ENCODE data around the gene GSTM2. TPM values are rescaled to one million over a fixed set of nuclear protein-coding genes. Genes with fewer than 3 reads are reported as not detected.
"Not testable (repeated sequence)": the region's sequence is repeated elsewhere in the genome, so short reads cannot be mapped to it uniquely, and the experiment has no call there.

GSTM2 gene
- total and polyA plus RNA-seq, 2 donors (not counting 1 experiment from before 2014, with no cell fraction given), result 42.9 to 94.4 TPM

DNA sequence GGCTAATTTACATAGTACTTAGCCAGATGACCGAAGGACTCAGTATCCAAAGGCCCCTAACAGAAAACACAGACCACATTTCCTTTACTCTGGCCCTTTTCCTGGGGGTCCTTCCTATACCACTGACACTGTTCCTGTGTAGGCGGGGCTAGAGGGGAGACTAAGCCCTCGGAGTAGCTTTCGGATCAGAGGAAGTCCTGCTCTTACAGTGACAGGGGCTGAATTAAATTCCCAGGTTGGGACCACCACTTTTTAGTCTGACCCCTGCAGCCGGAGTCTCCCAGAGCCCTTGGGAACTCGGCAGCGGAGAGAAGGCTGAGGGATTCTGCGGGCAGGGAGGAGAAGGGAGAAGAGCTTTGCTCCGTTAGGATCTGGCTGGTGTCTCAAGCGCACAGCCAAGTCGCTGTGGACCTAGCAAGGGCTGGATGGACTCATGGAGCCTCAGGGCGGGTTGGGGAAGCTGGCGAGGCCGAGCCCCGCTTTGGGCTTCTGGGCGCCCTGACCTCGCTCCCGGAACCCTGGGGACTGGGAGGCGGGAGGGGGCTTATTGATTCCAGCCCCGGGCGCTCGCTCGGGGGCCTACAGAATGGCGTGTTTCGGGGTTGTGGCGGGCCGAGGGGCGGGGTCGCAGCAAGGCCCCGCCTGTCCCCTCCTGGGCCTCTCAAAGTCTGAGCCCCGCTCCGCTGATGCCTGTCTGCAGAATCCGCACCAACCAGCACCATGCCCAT lies 43.9 kb downstream of the GSTM2 start, which contains the start of gene GSTM5:
Gene GSTM5, plus strand, starts transcription at position 659 of the 728 bp plus-strand sequence. Its CDS starts 62 bp downstream, at position 721.
- peak within 1 kb of the TSS; percentile 68 for H3K4me2 ChIP-seq (replicated peaks; ENCODE audit: low read depth, low read length, poor library complexity, severe bottlenecking)
- POLR2A ChIA-PET; H3K27ac ChIP-seq (ENCODE audit: low read length in 2 of 2); H3K79me2 ChIP-seq (ENCODE audit: control insufficient read depth, insufficient read depth, low read length); H3K9me3 Mint-ChIP-seq (ENCODE audit: insufficient read depth); H4K20me1 ChIP-seq (ENCODE audit: control insufficient read depth, insufficient read depth, low read length, poor library complexity, severe bottlenecking); intact Hi-C loops (cut with micrococcal nuclease); DNase-seq; H3K36me3 ChIP-seq (replicated peaks in 1 of 2; ENCODE audit: control extremely low read depth in 1 of 2, control insufficient read depth in 1 of 2, extremely low read depth in 1 of 2, insufficient read depth in 2 of 2, low read length in 1 of 2); ATAC-seq (ENCODE audit: low read depth); H3K4me1 Mint-ChIP-seq; CTCF ChIA-PET; H3K4me1 ChIP-seq (ENCODE audit: control insufficient read depth in 2 of 2, insufficient read depth in 2 of 2, low read length in 2 of 2); H3K27me3 ChIP-seq (replicated peaks in 1 of 4; ENCODE audit: control extremely low read depth in 1 of 4, control insufficient read depth in 3 of 4, insufficient read depth in 4 of 4, low read length in 3 of 4): not testable (repeated sequence)
- peak within 1 kb of the TSS; percentile 86 for H3K27ac Mint-ChIP-seq
- 59% methylated on average over 27 of the region's 33 CpGs for WGBS (ENCODE audit: insufficient coverage)
- H3K4me3 Mint-ChIP-seq, result peak within 1 kb of the TSS; percentile 87
- peak within 1 kb of the TSS; percentile 68 for H2AFZ ChIP-seq (ENCODE audit: insufficient read depth, low read depth, low read length, poor library complexity, severe bottlenecking)
- H3K4me3 ChIP-seq (ENCODE audit: control extremely low read depth in 1 of 5, extremely low read depth in 1 of 5, insufficient read depth in 1 of 5, low read depth in 2 of 5, low read length in 4 of 5), result peak within 1 kb of the TSS in 3 of 5 experiments; percentile 39 to 61 (median 61)
- peak within 1 kb of the TSS; percentile 59 for H3K9ac ChIP-seq (ENCODE audit: low read length)
- H3K27me3 Mint-ChIP-seq, result peaks cover 15% of the 10 kb centered on the region
- peaks cover 0 to 13% (median 6%) of the 10 kb centered on the region in 3 donors for H3K9me3 ChIP-seq (ENCODE audit: control extremely low read depth in 1 of 3, control insufficient read depth in 2 of 3, insufficient read depth in 1 of 3, low read length in 2 of 3)

DNA sequence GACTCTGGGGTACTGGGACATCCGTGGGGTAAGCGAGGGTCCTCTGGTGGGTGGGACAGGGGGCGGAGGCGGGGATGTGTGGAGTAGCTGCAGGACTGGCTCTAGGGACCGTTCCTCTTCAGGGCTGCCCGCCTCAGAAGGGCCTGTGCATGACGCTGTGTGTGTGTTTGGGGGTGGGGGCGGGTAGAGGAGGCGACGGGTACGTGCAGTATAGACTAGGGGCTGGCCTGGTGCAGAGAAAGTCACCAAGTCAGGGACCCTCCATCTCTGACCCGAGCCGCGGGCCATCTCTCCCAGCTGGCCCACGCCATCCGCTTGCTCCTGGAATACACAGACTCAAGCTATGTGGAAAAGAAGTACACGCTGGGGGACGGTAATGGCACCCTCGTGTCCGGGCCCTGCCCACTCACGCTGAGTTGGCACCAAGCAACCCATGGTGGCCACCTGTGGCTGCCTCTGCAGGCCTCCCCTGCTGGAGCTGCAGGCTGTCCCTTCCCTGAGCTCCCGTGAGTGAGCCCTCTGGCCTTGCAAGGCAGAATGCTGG lies 44.5 kb downstream of the GSTM2 start:
- ChIA-PET POLR2A (no interaction called here), CTCF (no interaction called here)
- no peak for ATAC-seq (ENCODE audit: low read depth)

More for the DNA sequence above, 44.5 kb downstream of the GSTM2 start:
- no peaks in the 10 kb centered on the region for H3K36me3 ChIP-seq (replicated peaks in 1 of 2; ENCODE audit: control extremely low read depth in 1 of 2, control insufficient read depth in 1 of 2, extremely low read depth in 1 of 2, insufficient read depth in 2 of 2, low read length in 1 of 2)
- H3K4me2 ChIP-seq (replicated peaks; ENCODE audit: low read depth, low read length, poor library complexity, severe bottlenecking), result peak overlapping the region; percentile 68
- no peak for DNase-seq
- H3K4me1 Mint-ChIP-seq, result no peaks in the 10 kb centered on the region
- TF ChIP-seq EZH2 (IDR thresholded peaks at IDR 0.05; ENCODE audit: borderline replicate concordance, insufficient read depth, low read depth, low read length, poor library complexity, severe bottlenecking) (no peak), CTCF (IDR thresholded peaks at IDR 0.05) (no peak)
- intact Hi-C loops (cut with micrococcal nuclease), result no loop called here
- peaks cover 3% of the 10 kb centered on the region for H3K9me3 Mint-ChIP-seq (ENCODE audit: insufficient read depth)
- H3K4me1 ChIP-seq (ENCODE audit: control insufficient read depth in 2 of 2, insufficient read depth in 2 of 2, low read length in 2 of 2), result peaks cover 0 to 8% of the 10 kb centered on the region in 2 donors
- peak overlapping the region; percentile 23 for H3K4me3 Mint-ChIP-seq
- H3K79me2 ChIP-seq (ENCODE audit: control insufficient read depth, insufficient read depth, low read length), result no peaks in the 10 kb centered on the region
- no peaks in the 10 kb centered on the region for H4K20me1 ChIP-seq (ENCODE audit: control insufficient read depth, insufficient read depth, low read length, poor library complexity, severe bottlenecking)
- H3K27ac ChIP-seq (ENCODE audit: low read length in 2 of 2), result no peak overlapping the region
- no peak overlapping the region for H3K27ac Mint-ChIP-seq
- peak overlapping the region in 3 of 5 experiments; percentile 39 to 61 (median 61) for H3K4me3 ChIP-seq (ENCODE audit: control extremely low read depth in 1 of 5, extremely low read depth in 1 of 5, insufficient read depth in 1 of 5, low read depth in 2 of 5, low read length in 4 of 5)
- H2AFZ ChIP-seq (ENCODE audit: insufficient read depth, low read depth, low read length, poor library complexity, severe bottlenecking), result peak overlapping the region; percentile 68
- peaks cover 15% of the 10 kb centered on the region for H3K27me3 Mint-ChIP-seq
- H3K9me3 ChIP-seq (ENCODE audit: control extremely low read depth in 1 of 3, control insufficient read depth in 2 of 3, insufficient read depth in 1 of 3, low read length in 2 of 3), result peaks cover 0 to 13% (median 6%) of the 10 kb centered on the region in 3 donors
- WGBS (ENCODE audit: insufficient coverage), result 81% methylated on average over 19 of the region's 22 CpGs
- H3K27me3 ChIP-seq (replicated peaks in 1 of 4; ENCODE audit: control extremely low read depth in 1 of 4, control insufficient read depth in 3 of 4, insufficient read depth in 4 of 4, low read length in 3 of 4), result peaks cover 0 to 3% (median 0%) of the 10 kb centered on the region in 4 experiments
- peak overlapping the region; percentile 59 for H3K9ac ChIP-seq (ENCODE audit: low read length)
